Coronary artery (tissue), 2 donors: ENCODE measurements around the gene CUZD1.

Experiments
- DNase-seq: peaks from one replicate; pipeline ENCODE4 v3.0.0-alpha.2; 2017; ENCODE audit warnings: low spot score
- H3K27ac ChIP-seq, 2 donors: fragments of 200-600 bp; sonication (generic); one replicate each; pipeline ENCODE4 v1.5.1; 2016 to 2019
- H3K4me3 ChIP-seq: fragments of 200-600 bp; sonication (generic); 2 replicates; pipeline ENCODE4 v1.5.1; 2016; ENCODE audit warnings: mild to moderate bottlenecking, moderate library complexity
- CTCF ChIP-seq: fragments of 200-600 bp; sonication (generic); IDR thresholded peaks from one replicate; pipeline ENCODE4 v1.5.1; 2019; ENCODE audit warnings: antibody characterized with exemption

Gene CUZD1

GRCh38 chr10:122844146-122844545 lies 1.5 kb downstream of the CUZD1 start:
- Histone ChIP-seq H3K27ac (no peak overlapping the region), H3K4me3 (no peak overlapping the region)
- TF ChIP-seq CTCF = no peak
- DNase-seq = no peak

- Histone ChIP-seq H3K4me3 (no peak overlapping the region), H3K27ac (no peak overlapping the region)
- no peak for DNase-seq
- TF ChIP-seq CTCF = no peak
Observed at GRCh38 chr10:122841569-122841968, 4.1 kb downstream of the CUZD1 start.

GRCh38 chr10:122839505-122839904 lies 6.2 kb downstream of the CUZD1 start:
- Histone ChIP-seq H3K4me3 (no peak overlapping the region), H3K27ac (no peak overlapping the region)
- no peak for TF ChIP-seq CTCF
- no peak for DNase-seq

GRCh38 chr10:122838880-122839279 lies 6.8 kb downstream of the CUZD1 start:
- no peak for DNase-seq
- TF ChIP-seq CTCF = no peak
- no peak overlapping the region for H3K27ac ChIP-seq
- no peak overlapping the region for H3K4me3 ChIP-seq

GRCh38 chr10:122835908-122836307 lies 9.7 kb downstream of the CUZD1 start:
- Histone ChIP-seq H3K4me3 (no peak overlapping the region), H3K27ac (no peak overlapping the region)
- TF ChIP-seq CTCF = no peak
- no peak for DNase-seq

- H3K4me3 ChIP-seq = no peak overlapping the region
- no peak overlapping the region for H3K27ac ChIP-seq
- no peak for DNase-seq
- no peak for TF ChIP-seq CTCF
Observed at GRCh38 chr10:122830965-122831353, 14.7 kb downstream of the CUZD1 start.

GRCh38 chr10:122830273-122830964 lies 15.2 kb downstream of the CUZD1 start:
- Histone ChIP-seq H3K27ac (no peak overlapping the region), H3K4me3 (no peak overlapping the region)
- no peak for DNase-seq
- no peak for TF ChIP-seq CTCF
